ENCODE measurements around the gene F12.

F12 gene

GRCh38 chr5:177410575-177410974 lies 1.2 kb upstream of the F12 start:
- no peak for DNase-seq

DNA sequence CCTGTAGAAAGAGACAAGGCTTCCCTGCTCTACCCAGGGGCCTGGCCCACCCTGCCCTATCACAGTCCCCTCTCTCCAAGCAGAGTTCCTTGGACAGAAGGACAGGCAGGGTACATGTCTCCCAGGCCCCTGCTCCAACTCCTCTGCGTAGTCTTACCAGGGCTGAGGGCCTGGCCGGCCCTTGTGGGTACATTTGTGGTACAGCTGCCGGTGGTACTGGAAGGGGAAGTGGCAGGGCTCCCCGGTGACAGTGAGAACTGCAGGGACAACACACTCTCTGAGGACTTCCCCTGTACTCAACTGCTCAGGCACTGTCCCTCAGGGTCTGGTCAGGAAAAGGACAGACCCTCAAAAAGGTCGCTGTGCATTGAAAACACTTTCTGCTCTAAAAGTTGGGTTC lies 3.6 kb downstream of the F12 start:
- DNase-seq = no peak

GRCh38 chr5:177405312-177405711 lies 4.1 kb downstream of the F12 start:
- DNase-seq = no peak

GRCh38 chr5:177404641-177405179 lies 4.7 kb downstream of the F12 start:
- no peak for DNase-seq

GRCh38 chr5:177403792-177404640 lies 5.3 kb downstream of the F12 start:
- peak; percentile 86 for DNase-seq

GRCh38 chr5:177403102-177403791 lies 6.1 kb downstream of the F12 start:
- DNase-seq = peak; percentile 46

- peak; percentile 77 for DNase-seq
Measured at GRCh38 chr5:177402271-177403043, 6.9 kb downstream of the F12 start.

- DNase-seq = no peak
Measured at GRCh38 chr5:177399997-177400868, 9.1 kb downstream of the F12 start, which contains the start of gene PFN3. Gene PFN3 (minus strand): TSS chr5:177400661. CDS start chr5:177400576, 85 bp downstream.

- no peak for DNase-seq
Measured at GRCh38 chr5:177397875-177398390, 11.4 kb downstream of the F12 start.

DNA sequence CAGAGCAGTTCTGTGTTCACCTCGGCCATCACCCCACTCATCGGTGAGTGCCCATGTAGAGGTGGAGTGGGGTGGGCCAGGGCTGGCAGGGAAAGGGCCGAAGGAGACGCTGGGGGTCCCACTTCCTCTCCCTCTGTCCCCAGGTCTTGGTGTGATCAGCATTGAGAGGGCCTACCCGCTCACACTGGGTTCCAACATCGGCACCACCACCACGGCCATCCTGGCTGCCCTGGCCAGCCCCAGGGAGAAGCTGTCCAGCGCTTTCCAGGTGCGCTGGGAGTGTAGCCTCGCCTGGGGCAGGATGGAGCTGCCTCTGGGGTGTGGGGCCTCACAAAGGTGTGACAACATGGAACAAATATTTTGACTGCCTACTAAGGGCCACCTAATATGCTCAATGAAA lies 12.6 kb downstream of the F12 start:
- no peak for DNase-seq

DNA sequence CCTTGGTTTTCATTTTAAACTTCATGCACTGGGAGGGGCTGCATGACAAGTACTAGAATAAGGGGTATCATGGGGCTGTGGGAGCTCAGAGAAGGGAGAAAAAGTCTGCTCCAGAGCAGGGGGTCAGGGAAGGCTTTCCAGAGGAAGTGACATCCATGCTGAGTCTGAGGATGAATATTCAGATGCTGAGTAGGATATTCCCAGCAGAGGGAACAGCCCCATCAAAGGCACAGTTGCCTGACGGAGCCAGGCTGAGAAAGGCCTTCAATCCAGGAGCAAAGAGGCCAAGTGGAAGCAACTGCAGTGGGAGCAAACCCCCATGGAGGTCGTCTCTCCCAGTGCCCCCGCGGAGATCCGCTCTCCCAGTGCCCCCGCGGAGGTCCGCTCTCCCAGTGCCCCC lies 13.3 kb downstream of the F12 start:
- no peak for DNase-seq

GRCh38 chr5:177393990-177394389 lies 15.4 kb downstream of the F12 start:
- DNase-seq = no peak

DNA sequence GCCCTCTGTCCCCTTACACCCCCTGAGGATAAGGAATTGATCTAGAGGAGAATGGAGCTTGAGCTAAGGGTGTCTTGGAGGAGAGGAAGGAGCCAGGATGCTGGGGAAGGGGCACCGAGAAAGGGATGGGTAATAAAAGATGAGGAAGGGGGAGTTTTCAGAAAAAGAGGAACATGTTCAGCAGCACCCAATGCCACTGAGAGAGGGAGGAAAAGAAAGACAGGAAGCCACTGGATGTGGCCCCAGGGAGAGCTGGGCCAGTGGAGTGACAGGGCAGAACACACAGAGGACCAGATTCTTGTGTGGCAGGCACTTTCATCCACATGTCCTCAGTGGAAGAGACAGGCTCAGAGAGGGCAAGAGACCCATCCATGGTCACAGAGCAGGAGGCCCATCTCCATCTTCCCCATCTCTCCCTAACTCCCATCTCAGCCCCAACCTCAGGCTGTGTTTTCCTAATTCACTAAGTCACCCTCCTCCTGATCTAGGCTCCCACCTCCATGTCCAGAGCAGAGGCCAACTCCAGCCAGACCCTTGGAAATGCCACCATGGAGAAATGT lies 16.1 kb downstream of the F12 start:
- DNase-seq = no peak

GRCh38 chr5:177392765-177393164 lies 16.6 kb downstream of the F12 start:
- DNase-seq = no peak

GRCh38 chr5:177390363-177391300 lies 18.7 kb downstream of the F12 start:
- DNase-seq = peak; percentile 90

- DNase-seq = peak; percentile 71
Measured at GRCh38 chr5:177389241-177390169, 19.9 kb downstream of the F12 start.

DNA sequence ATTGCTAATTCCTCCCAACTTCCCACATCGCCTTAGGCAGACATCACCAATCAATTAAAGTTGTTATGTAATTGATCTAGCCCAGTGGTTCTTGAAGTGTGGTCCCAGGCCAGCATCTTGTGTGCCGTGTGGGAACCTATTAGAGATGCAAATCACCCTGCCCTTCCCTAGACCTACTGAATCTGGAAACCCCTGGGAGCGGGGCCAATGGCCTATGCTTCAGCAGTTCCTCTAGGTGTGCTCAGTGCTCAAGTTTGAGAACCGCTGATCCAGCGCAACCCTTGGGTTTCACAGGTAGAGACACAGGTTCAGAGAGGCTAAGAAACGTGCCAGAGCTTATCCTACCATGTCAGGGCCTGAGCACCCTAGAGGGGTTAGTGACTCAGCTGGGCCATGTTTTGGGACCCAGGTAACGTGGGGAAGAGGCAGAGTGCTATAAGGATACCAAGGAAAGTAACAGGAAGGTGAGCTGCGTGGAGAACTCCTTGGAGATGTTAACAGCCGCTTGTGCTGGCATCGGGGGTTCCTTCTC lies 20.8 kb downstream of the F12 start:
- DNase-seq = no peak

DNA sequence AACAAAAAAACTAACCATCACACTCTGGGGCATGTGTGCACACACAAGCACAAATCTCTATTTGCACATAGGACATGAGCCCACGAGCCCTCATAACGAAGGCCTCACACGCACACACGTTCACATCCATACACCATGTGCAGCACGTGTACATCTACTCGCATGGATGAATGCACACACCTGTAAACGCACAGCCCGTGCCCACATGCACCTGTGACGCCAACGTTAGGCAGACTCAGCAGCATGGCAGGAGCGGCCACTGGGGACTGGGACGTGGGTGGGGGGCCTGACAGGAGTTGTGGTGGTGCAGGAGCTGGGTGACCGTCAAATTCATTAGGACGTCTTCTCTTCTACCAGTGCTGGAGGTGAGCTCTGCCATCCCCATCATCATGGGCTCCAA lies 22.0 kb downstream of the F12 start:
- no peak for DNase-seq

GRCh38 chr5:177386542-177386941 lies 22.8 kb downstream of the F12 start:
- DNase-seq = no peak
